HCT116 (cell line): Measurements from ENCODE around the gene INTS6. TPM values are rescaled to one million over a fixed set of nuclear protein-coding genes. Genes with fewer than 3 reads are reported as not detected.

Experiments
- ATAC-seq: fragments of 200-7000 bp; cut with Tn5 transposase; 2 replicates; pipeline ENCODE4 v1.9.1; 2020; ENCODE audit warnings: mild to moderate bottlenecking, moderate library complexity
- BruUV-seq: library from RNA; stranded (reverse); fragments of 400-500 nt; replicated peaks from 2 replicates; lab custom pipeline; 2021; lab: Mats Ljungman, UMichigan
- CTCF ChIA-PET: fragments of 300-600 bp; sonication (Branson Sonifier 250); formaldehyde crosslinking; loops from one replicate; lab custom pipeline; 2021; ENCODE audit warnings: antibody characterized with exemption; lab: Charles Lee
- POLR2A ChIA-PET: fragments of 300-600, 350-600 bp; sonication (Branson Sonifier 250); formaldehyde crosslinking; loops from one replicate; lab custom pipeline; 2021; ENCODE audit warnings: antibody characterized with exemption; lab: Charles Lee
- RAD21 ChIA-PET, 2 experiments: fragments of 300-600 bp; sonication (Branson Sonifier 250); formaldehyde crosslinking; loops; one replicate each; lab custom pipeline; 2023; ENCODE audit warnings: low total read pairs in 2 of 2; ENCODE audit not compliant: uncharacterized antibody in 2 of 2, unreplicated experiment in 2 of 2, low non-redundant PET in 1 of 2; lab: Charles Lee
- DNase-seq: peaks from one replicate; pipeline ENCODE4 v3.0.0-alpha.2; 2010; ENCODE audit warnings: low read depth, low spot score
- H2AFZ ChIP-seq: fragments of 200-600 bp; shearing (Covaris generic), sonication (generic); 2 replicates; pipeline ENCODE4 v1.6.1; 2017; ENCODE audit warnings: low read depth, mixed run types, mixed read lengths, antibody characterized with exemption, low read length; ENCODE audit not compliant: poor library complexity, severe bottlenecking
- H3K27ac ChIP-seq: 2 replicates; pipeline ENCODE4 v1.5.1; 2012; ENCODE audit warnings: low read depth, low read length
- H3K27me3 ChIP-seq: fragments of 200-600 bp; sonication (generic); 2 replicates; pipeline ENCODE4 v1.6.1; 2016; ENCODE audit warnings: mixed run types, low read length, mixed read lengths; ENCODE audit not compliant: insufficient read depth
- H3K36me3 ChIP-seq, 2 experiments: fragments of 200-500 bp in 1 of 2; fragments of 200-600 bp in 1 of 2; sonication (Bioruptor generic) in 1 of 2; sonication (generic) in 1 of 2; 2 replicates each; pipeline versions ENCODE4 v1.5.1 to v1.6.1; 2014 to 2016; ENCODE audit warnings: low read length in 2 of 2, inconsistent platforms in 1 of 2, mixed read lengths in 1 of 2, mixed run types in 1 of 2; ENCODE audit not compliant: insufficient read depth in 2 of 2, control insufficient read depth in 1 of 2
- H3K4me1 ChIP-seq, 2 experiments: fragments of 200-600 bp in 1 of 2; sonication (generic) in 1 of 2; 2 replicates each; pipeline versions ENCODE4 v1.5.1 to v1.6.1; 2012 to 2017; ENCODE audit warnings: low read length in 2 of 2, inconsistent platforms in 1 of 2, mild to moderate bottlenecking in 1 of 2, mixed read lengths in 1 of 2, mixed run types in 1 of 2, moderate library complexity in 1 of 2; ENCODE audit not compliant: insufficient read depth in 2 of 2, control insufficient read depth in 1 of 2
- H3K4me2 ChIP-seq: fragments of 200-600 bp; sonication (generic); 2 replicates; pipeline ENCODE4 v1.6.1; 2017; ENCODE audit warnings: mixed run types, low read length, mixed read lengths
- H3K4me3 ChIP-seq, 2 experiments: fragments of 200-600 bp in 1 of 2; sonication (generic) in 1 of 2; replicated peaks in 1 of 2; 2 replicates each; pipeline ENCODE4 v1.5.1; 2011 to 2016; ENCODE audit warnings: low read length in 2 of 2, control low read depth in 1 of 2, low read depth in 1 of 2, mild to moderate bottlenecking in 1 of 2, mixed read lengths in 1 of 2, mixed run types in 1 of 2
- H3K79me2 ChIP-seq: fragments of 200-600 bp; sonication (generic); 2 replicates; pipeline ENCODE4 v1.6.1; 2017; ENCODE audit warnings: mild to moderate bottlenecking, mixed run types, low read length, moderate library complexity, mixed read lengths; ENCODE audit not compliant: insufficient read depth
- H3K9ac ChIP-seq: fragments of 200-600 bp; sonication (generic); 2 replicates; pipeline ENCODE4 v1.6.1; 2016; ENCODE audit warnings: low read length, mixed read lengths
- H3K9me2 ChIP-seq: fragments of 200-600 bp; sonication (generic), shearing (Covaris generic); 2 replicates; pipeline ENCODE4 v1.6.1; 2017; ENCODE audit warnings: mixed run types, mild to moderate bottlenecking, moderate library complexity; ENCODE audit not compliant: insufficient read depth
- H3K9me3 ChIP-seq, 2 experiments: fragments of 200-500 bp in 1 of 2; fragments of 200-600 bp in 1 of 2; sonication (Bioruptor generic) in 1 of 2; sonication (generic) in 1 of 2; 2 replicates each; pipeline ENCODE4 v1.6.1; 2014 to 2017; ENCODE audit warnings: low read length in 2 of 2, mixed read lengths in 2 of 2, inconsistent platforms in 1 of 2, low read depth in 1 of 2, mild to moderate bottlenecking in 1 of 2, mixed run types in 1 of 2, moderate library complexity in 1 of 2; ENCODE audit not compliant: control insufficient read depth in 1 of 2, insufficient read depth in 1 of 2
- H4K20me1 ChIP-seq: fragments of 200-600 bp; sonication (generic), shearing (Covaris generic); 2 replicates; pipeline ENCODE4 v1.6.1; 2017; ENCODE audit warnings: mixed run types, mild to moderate bottlenecking, moderate library complexity; ENCODE audit not compliant: insufficient read depth
- CEBPB ChIP-seq: IDR thresholded peaks from 2 replicates; pipeline ENCODE4 v1.6.1; 2012; ENCODE audit warnings: low read depth
- CTCF ChIP-seq, 3 experiments: fragments of 200-600 bp in 1 of 3; sonication (generic) in 1 of 3; IDR thresholded peaks in 2 of 3; conservative IDR thresholded peaks in 1 of 3; 2 replicates each; pipeline ENCODE4 v1.5.1; 2012 to 2017; ENCODE audit warnings: low read depth in 2 of 3, low read length in 2 of 3, antibody characterized with exemption in 1 of 3, borderline replicate concordance in 1 of 3, control low read depth in 1 of 3, mild to moderate bottlenecking in 1 of 3, mixed read lengths in 1 of 3, mixed run types in 1 of 3, moderate library complexity in 1 of 3; ENCODE audit not compliant: insufficient read depth in 1 of 3
- EGR1 ChIP-seq: IDR thresholded peaks from 2 replicates; pipeline ENCODE4 v1.6.1; 2012; ENCODE audit warnings: low read depth
- ELF1 ChIP-seq: IDR thresholded peaks from 2 replicates; pipeline ENCODE4 v1.6.1; 2012; ENCODE audit warnings: low read depth, borderline replicate concordance
- EZH2 ChIP-seq: fragments of 200-600 bp; sonication (generic); IDR thresholded peaks from 2 replicates; pipeline ENCODE4 v1.6.1; 2017; ENCODE audit warnings: antibody characterized with exemption, mixed run types
- EZH2phosphoT487 ChIP-seq: fragments of 200-600 bp; IDR thresholded peaks from 2 replicates; pipeline ENCODE4 v1.6.1; 2018; ENCODE audit warnings: antibody characterized with exemption, borderline replicate concordance
- FOSL1 ChIP-seq: IDR thresholded peaks from 2 replicates; pipeline ENCODE4 v1.6.1; 2012; ENCODE audit warnings: low read depth
- POLR2AphosphoS5 ChIP-seq: IDR thresholded peaks from 2 replicates; pipeline ENCODE4 v1.6.1; 2011; ENCODE audit warnings: mild to moderate bottlenecking, low read depth, low read length, moderate library complexity
- SIN3A ChIP-seq: IDR thresholded peaks from 2 replicates; pipeline ENCODE4 v1.6.1; 2012; ENCODE audit warnings: low read depth
- SP1 ChIP-seq: IDR thresholded peaks from 2 replicates; pipeline ENCODE4 v1.6.1; 2012; ENCODE audit warnings: low read depth
- ZBTB33 ChIP-seq: IDR thresholded peaks from 2 replicates; pipeline ENCODE4 v1.6.1; 2011; ENCODE audit warnings: mild to moderate bottlenecking, low read length, moderate library complexity; ENCODE audit not compliant: insufficient replicate concordance; ENCODE audit errors: extremely low read depth
- ZNF274 ChIP-seq: fragments of 200-500 bp; sonication (Bioruptor generic); IDR thresholded peaks from 2 replicates; pipeline ENCODE4 v1.6.1; 2014; ENCODE audit warnings: mild to moderate bottlenecking, low read depth, low read length, inconsistent platforms
- intact Hi-C: fragments of 100-400 bp; cut with micrococcal nuclease; formaldehyde crosslinking; loops from 2 replicates; pipeline ENCODE4 v1.10.0; 2022
- total RNA-seq: library from RNA; stranded (reverse); gene quantifications from one replicate; pipeline ENCODE4 v1.2.1, GENCODE V29; 2021; ENCODE audit not compliant: unreplicated experiment
- TF ChIP-seq, protein P1 (sequence below): IDR thresholded peaks from 2 replicates; pipeline ENCODE4 v1.6.1; 2012

INTS6 gene
- total RNA-seq, 1 experiment from 2014 or later: 44.7 TPM

- Histone ChIP-seq H3K27me3 (no peaks in the 10 kb centered on the region), H3K9me2 (no peaks in the 10 kb centered on the region), H3K4me2 (no peak overlapping the region), H2AFZ (no peak overlapping the region), H3K27ac (no peak overlapping the region), H3K9ac (no peak overlapping the region), H4K20me1 (no peaks in the 10 kb centered on the region), H3K79me2 (peaks cover 3% of the 10 kb centered on the region; the same call in 1 of the 2 replicates), H3K4me3 (no peak overlapping the region), H3K4me1 (no peaks in the 10 kb centered on the region), H3K9me3 (no peaks in the 10 kb centered on the region), H3K36me3 (peaks cover 23 to 25% of the 10 kb centered on the region in 2 experiments)
- DNase-seq (no peak), ATAC-seq (no peak)
- BruUV-seq: no TSS peak
- TF ChIP-seq EZH2: no peak
- no peak for TF ChIP-seq EGR1
- no peak for TF ChIP-seq SP1
- TF ChIP-seq CEBPB: no peak
- TF ChIP-seq CTCF (IDR thresholded peaks at IDR 0.05 in 2 of 3, conservative IDR thresholded peaks at IDR 0.05 in 1 of 3; ENCODE audit: borderline replicate concordance in 1 of 3, insufficient read depth in 1 of 3, low read depth in 2 of 3, low read length in 2 of 3): no peak
- TF ChIP-seq ELF1: no peak
- no peak for TF ChIP-seq EZH2phosphoT487
- no peak for TF ChIP-seq FOSL1
- intact Hi-C loops: no loop called here
- CTCF ChIA-PET: no interaction called here
- RAD21 ChIA-PET: no interaction called here
- POLR2A ChIA-PET: no interaction called here
Observed at GRCh38 chr13:51370116-51370515, 82.7 kb downstream of the INTS6 start.

DNA sequence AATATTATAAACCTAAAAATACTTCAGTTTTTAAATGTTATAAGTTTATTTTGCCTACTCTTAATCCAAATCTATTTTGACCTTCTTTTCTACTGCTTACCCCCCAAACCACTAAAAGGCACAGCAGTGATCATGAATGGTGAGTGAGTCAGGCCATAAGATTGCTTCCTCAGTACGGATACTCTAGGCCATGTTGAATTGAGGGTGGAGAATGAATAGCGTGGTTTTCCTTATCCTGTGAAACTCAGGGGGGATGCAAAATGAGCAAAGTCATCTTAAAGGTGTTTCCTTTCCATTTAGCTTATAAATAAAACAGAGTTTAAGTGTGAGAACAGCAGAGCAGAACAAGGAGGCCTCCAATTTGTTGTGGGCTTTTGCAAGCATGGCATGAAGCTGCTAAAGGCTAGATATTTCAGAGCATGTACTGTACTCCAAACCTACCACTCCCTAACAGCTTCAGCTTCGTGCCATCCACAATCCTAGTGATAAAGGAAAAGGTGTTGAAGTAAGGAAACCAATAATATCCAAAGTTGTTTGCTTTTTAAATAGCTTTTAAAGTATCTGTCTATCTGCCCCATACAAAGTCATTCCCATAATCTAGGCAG is 88.3 kb downstream of the INTS6 start:
- intact Hi-C loops: no loop called here
- Histone ChIP-seq H3K4me3 (no peak overlapping the region), H3K27ac (no peak overlapping the region), H3K4me2 (no peak overlapping the region), H3K36me3 (peaks cover 10 to 21% of the 10 kb centered on the region in 2 experiments; a peak in 3 of 4 replicates), H3K9ac (no peak overlapping the region), H2AFZ (no peak overlapping the region), H3K9me2 (no peaks in the 10 kb centered on the region), H4K20me1 (no peaks in the 10 kb centered on the region), H3K79me2 (no peaks in the 10 kb centered on the region), H3K9me3 (no peaks in the 10 kb centered on the region), H3K4me1 (no peaks in the 10 kb centered on the region), H3K27me3 (no peaks in the 10 kb centered on the region)
- POLR2A ChIA-PET: no interaction called here
- ATAC-seq (no peak), DNase-seq (no peak)
- CTCF ChIA-PET: no interaction called here
- RAD21 ChIA-PET: no interaction called here
- BruUV-seq: no TSS peak
- TF ChIP-seq ZBTB33 (no peak), ZNF274 (no peak), SIN3A (no peak), POLR2AphosphoS5 (no peak), EZH2 (no peak), ELF1 (no peak), CTCF (IDR thresholded peaks at IDR 0.05 in 2 of 3, conservative IDR thresholded peaks at IDR 0.05 in 1 of 3; ENCODE audit: borderline replicate concordance in 1 of 3, insufficient read depth in 1 of 3, low read depth in 2 of 3, low read length in 2 of 3) (no peak), EGR1 (no peak), EZH2phosphoT487 (no peak)
- TF ChIP-seq, protein P1, sequence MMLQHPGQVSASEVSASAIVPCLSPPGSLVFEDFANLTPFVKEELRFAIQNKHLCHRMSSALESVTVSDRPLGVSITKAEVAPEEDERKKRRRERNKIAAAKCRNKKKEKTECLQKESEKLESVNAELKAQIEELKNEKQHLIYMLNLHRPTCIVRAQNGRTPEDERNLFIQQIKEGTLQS: no peak
